ENCODE data around the gene NHLH2.

NHLH2 gene

DNA sequence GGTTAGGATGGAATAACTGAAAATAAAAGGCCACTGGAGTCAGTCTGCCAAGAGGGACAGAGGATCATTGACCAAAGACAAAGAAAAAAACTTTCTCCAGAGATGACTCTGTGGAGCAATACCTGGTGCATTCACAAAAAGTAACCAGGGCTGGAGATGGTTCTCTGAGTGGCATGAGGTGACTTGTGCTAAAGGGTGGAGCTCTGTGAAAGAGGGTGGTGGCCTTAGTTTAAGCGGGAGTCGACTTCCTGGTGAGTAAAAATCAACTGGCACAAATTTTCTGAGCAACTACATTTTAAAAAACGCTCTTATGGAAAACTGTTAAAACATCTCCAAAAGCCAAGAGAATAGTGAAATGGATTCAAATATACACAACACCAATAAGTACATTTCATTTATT lies 10.0 kb downstream of the NHLH2 start:
- Histone ChIP-seq H3K9ac (ENCODE audit: low read length) (no peak overlapping the region), H3F3A (ENCODE audit: insufficient read depth) (no peaks in the 10 kb centered on the region), H3K4me3 (ENCODE audit: insufficient read depth, low read length, poor library complexity, severe bottlenecking) (no peak overlapping the region), H3K79me2 (ENCODE audit: insufficient read depth, low read length) (no peaks in the 10 kb centered on the region), H3K36me3 (ENCODE audit: low read length) (no peaks in the 10 kb centered on the region), H3K27me3 (ENCODE audit: low read length) (no peaks in the 10 kb centered on the region), H2AFZ (ENCODE audit: low read depth, low read length, severe bottlenecking) (no peak overlapping the region), H4K20me1 (ENCODE audit: low read depth, low read length) (no peaks in the 10 kb centered on the region), H3K9me2 (replicated peaks; ENCODE audit: insufficient read depth, low read length) (no peaks in the 10 kb centered on the region), H3K9me3 (ENCODE audit: insufficient read depth, low read length) (no peaks in the 10 kb centered on the region), H3K4me2 (ENCODE audit: low read depth, low read length, poor library complexity, severe bottlenecking) (no peak overlapping the region), H3K27ac (ENCODE audit: low read depth, low read length) (no peak overlapping the region)
- no peak for TF ChIP-seq EZH2phosphoT487 (conservative IDR thresholded peaks at IDR 0.05; ENCODE audit: low read length)
- TF ChIP-seq, protein P1, sequence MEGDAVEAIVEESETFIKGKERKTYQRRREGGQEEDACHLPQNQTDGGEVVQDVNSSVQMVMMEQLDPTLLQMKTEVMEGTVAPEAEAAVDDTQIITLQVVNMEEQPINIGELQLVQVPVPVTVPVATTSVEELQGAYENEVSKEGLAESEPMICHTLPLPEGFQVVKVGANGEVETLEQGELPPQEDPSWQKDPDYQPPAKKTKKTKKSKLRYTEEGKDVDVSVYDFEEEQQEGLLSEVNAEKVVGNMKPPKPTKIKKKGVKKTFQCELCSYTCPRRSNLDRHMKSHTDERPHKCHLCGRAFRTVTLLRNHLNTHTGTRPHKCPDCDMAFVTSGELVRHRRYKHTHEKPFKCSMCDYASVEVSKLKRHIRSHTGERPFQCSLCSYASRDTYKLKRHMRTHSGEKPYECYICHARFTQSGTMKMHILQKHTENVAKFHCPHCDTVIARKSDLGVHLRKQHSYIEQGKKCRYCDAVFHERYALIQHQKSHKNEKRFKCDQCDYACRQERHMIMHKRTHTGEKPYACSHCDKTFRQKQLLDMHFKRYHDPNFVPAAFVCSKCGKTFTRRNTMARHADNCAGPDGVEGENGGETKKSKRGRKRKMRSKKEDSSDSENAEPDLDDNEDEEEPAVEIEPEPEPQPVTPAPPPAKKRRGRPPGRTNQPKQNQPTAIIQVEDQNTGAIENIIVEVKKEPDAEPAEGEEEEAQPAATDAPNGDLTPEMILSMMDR (IDR thresholded peaks at IDR 0.05; ENCODE audit: insufficient read depth, low read length, poor library complexity, severe bottlenecking) = no peak

DNA sequence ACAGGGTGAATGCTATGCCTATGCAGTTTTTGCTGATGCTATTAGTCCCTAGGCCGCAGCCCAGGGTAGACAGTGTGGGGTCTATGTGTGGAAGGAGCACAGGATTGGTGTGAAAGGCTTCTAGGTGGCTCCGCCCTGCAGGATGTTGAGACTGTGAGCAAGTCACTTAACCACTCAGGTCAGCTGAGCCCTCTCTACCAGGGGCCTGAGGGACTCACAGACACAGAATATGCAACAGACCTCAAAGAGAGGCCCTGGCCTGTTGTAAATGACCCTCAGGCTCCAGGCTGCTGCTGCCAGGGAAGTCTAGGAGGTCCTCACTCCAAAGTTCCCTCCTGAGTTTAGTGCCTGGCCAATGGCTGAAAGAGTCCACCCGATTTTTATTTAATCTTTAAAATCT lies 11.0 kb downstream of the NHLH2 start:
- Histone ChIP-seq H4K20me1 (ENCODE audit: low read depth, low read length) (no peaks in the 10 kb centered on the region), H3K4me2 (ENCODE audit: low read depth, low read length, poor library complexity, severe bottlenecking) (no peak overlapping the region)

DNA sequence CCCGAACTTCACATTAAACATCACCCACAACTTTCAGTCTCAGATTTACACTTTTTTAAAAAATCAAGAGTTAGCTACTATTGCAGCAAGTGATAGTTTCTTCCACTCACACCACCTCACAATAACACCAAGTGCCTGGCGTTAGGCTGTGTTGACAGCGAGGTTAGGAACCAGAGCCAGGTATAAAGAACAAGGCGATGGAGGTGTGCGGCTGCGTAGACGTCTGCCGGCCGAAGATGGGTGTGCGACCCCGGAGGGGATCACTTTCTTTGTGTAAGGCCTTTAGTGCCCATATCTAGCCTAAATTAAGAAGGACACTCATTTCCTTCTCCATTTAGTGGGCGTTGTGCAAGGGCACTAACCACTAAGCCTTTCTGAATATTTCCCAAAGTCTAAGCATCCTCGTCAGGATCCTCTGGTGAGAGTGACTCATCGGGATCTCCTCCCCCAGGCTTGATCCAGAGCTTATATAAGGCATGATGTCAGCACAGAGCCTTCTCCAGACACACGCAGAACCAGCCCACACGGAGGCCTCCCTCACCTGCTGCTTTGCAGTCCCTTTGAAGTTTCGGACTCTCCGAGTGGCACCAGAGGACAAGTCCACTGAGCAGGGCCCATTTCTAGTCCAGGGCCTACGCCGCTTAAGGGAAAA lies 11.8 kb downstream of the NHLH2 start:
- Histone ChIP-seq H3K9me2 (replicated peaks; ENCODE audit: insufficient read depth, low read length) (no peaks in the 10 kb centered on the region), H3K36me3 (ENCODE audit: low read length) (no peaks in the 10 kb centered on the region), H3K4me3 (ENCODE audit: insufficient read depth, low read length, poor library complexity, severe bottlenecking) (no peak overlapping the region), H3K27me3 (ENCODE audit: low read length) (no peaks in the 10 kb centered on the region), H2AFZ (ENCODE audit: low read depth, low read length, severe bottlenecking) (no peak overlapping the region), H3K9me3 (ENCODE audit: insufficient read depth, low read length) (no peaks in the 10 kb centered on the region), H3K4me2 (ENCODE audit: low read depth, low read length, poor library complexity, severe bottlenecking) (no peak overlapping the region), H3K9ac (ENCODE audit: low read length) (no peak overlapping the region), H3K79me2 (ENCODE audit: insufficient read depth, low read length) (no peaks in the 10 kb centered on the region), H4K20me1 (ENCODE audit: low read depth, low read length) (no peaks in the 10 kb centered on the region), H3K27ac (ENCODE audit: low read depth, low read length) (no peak overlapping the region), H3F3A (ENCODE audit: insufficient read depth) (no peaks in the 10 kb centered on the region)
- TF ChIP-seq EZH2phosphoT487 (conservative IDR thresholded peaks at IDR 0.05; ENCODE audit: low read length) = no peak
- TF ChIP-seq, protein P1 (IDR thresholded peaks at IDR 0.05; ENCODE audit: insufficient read depth, low read length, poor library complexity, severe bottlenecking) = no peak

More for the DNA sequence above, 11.0 kb downstream of the NHLH2 start:
- Histone ChIP-seq H3K36me3 (ENCODE audit: low read length) (no peaks in the 10 kb centered on the region), H3K9ac (ENCODE audit: low read length) (no peak overlapping the region), H3K9me3 (ENCODE audit: insufficient read depth, low read length) (no peaks in the 10 kb centered on the region), H3F3A (ENCODE audit: insufficient read depth) (no peaks in the 10 kb centered on the region), H3K27me3 (ENCODE audit: low read length) (no peaks in the 10 kb centered on the region), H2AFZ (ENCODE audit: low read depth, low read length, severe bottlenecking) (no peak overlapping the region), H3K4me3 (ENCODE audit: insufficient read depth, low read length, poor library complexity, severe bottlenecking) (no peak overlapping the region), H3K9me2 (replicated peaks; ENCODE audit: insufficient read depth, low read length) (no peaks in the 10 kb centered on the region), H3K79me2 (ENCODE audit: insufficient read depth, low read length) (no peaks in the 10 kb centered on the region), H3K27ac (ENCODE audit: low read depth, low read length) (no peak overlapping the region)
- TF ChIP-seq, protein P1 (IDR thresholded peaks at IDR 0.05; ENCODE audit: insufficient read depth, low read length, poor library complexity, severe bottlenecking) = no peak
- no peak for TF ChIP-seq EZH2phosphoT487 (conservative IDR thresholded peaks at IDR 0.05; ENCODE audit: low read length)

All from SU-DHL-6 (cell line).